Fibroblast of skin of right biceps (primary cell): ENCODE data around the gene DOCK10.

Source experiments
- DNase-seq: peaks from one replicate; pipeline ENCODE4 v3.0.0-alpha.2; 2013

DOCK10 gene

DNA sequence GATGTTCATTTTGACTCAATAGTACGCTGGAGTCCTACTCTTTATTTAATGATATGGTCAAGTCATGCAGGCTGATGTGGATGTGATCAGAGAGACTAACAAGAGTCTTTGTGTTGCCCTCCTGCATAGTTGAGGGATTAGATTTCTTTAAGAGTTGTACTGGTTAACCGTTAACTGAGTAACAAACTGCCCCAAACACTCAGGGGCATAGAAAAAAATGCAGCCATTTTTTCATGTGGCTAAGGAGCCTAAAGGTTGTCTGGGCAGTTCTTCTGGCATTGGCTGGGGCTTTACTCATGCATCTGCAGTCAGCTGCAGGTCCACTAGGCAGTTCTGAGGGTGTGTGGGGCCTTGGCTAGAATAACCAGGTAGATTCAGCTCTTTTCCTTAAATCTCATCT lies 32.5 kb downstream of the DOCK10 start:
- DNase-seq: no peak

DNA sequence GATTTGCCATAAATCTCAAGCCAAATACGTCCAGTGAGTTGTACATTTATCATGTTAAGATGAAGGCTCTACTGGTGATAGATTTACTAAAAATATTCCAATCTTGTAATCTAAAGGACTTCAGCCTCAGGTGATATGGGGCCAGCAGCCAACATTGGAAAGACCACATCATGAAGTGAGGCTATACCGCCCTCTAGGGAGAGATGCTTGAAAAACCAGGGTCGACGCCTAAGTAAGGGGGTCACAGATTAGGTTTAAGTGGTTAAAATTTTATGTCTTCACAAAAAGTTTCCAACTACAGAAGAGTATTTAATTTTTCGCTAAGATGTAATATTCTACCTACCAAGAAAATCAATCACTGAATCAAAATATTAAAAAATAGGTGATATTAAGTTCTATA lies 33.3 kb downstream of the DOCK10 start:
- no peak for DNase-seq

- no peak for DNase-seq
Observed at GRCh38 chr2:225008179-225008856, 34.0 kb downstream of the DOCK10 start.

DNA sequence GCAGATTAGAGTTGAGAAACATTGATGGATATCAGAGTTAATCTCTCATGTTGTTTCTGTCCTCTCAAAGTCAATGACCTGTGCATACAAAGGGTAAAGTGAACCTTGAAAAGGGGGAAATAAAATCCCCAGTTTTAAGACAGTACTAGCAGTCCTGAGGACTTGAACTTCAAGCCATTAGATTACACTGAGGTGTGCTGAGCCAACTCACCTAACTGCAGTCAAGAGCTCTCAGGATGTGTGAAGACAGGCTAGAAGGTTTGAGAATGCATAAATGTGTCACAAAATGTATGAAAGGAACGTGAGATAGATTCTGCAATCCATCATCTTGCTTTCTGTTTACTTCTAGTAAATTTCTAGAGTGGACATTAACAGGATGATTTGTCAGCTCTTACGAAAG lies 35.5 kb downstream of the DOCK10 start:
- no peak for DNase-seq

- peak; percentile 77 for DNase-seq
Observed at GRCh38 chr2:225004597-225004996, 37.7 kb downstream of the DOCK10 start.

- DNase-seq: no peak
Observed at GRCh38 chr2:225002656-225003045, 39.6 kb downstream of the DOCK10 start.

DNA sequence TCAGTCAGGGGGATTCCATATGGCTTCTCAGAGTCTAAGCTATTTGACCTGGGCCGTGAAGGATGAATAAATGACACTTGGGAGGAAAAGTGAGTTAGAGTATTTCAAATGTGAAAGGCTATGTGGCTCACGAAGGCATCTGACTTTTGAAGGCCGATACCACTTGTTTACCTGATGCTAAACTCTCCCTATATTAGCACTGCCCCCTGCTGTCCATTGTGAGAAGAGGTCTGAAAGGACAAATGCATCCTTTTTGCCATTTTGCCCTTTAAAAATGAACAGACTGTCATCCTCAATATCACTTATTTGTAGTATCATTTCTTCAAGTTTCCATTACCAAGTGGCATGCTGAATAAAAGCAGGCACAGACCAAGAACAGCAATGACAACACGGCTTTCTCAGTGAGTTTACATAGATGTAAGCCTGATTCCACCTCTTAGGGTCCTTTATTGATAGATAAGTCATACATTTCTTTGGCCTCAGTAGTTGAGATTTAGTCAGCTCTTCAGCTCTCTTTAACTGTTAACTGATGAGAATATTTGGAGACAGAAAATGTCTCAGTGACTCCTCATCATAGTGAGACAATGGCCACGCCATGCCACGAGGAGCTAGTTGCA lies 40.1 kb downstream of the DOCK10 start:
- DNase-seq: peak; percentile 69

DNA sequence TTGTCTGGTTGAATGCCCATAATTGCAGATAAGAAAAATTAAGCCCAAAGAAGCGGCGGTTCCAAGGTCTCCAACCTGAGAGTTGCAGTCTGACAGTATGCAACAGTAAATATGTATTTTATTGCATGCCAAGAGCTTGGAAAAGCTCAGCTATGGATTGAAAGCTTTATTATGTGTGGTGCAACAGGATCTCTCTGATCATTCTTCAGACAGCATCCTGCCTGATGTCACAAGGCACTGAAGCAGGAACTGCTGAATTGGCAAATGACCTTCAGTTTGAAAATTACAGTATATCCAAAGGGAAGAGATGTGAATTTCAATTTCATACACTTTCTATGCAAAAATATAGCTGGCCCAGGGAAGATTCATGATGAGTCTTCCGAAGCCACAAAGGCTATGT lies 42.5 kb downstream of the DOCK10 start:
- no peak for DNase-seq

DNA sequence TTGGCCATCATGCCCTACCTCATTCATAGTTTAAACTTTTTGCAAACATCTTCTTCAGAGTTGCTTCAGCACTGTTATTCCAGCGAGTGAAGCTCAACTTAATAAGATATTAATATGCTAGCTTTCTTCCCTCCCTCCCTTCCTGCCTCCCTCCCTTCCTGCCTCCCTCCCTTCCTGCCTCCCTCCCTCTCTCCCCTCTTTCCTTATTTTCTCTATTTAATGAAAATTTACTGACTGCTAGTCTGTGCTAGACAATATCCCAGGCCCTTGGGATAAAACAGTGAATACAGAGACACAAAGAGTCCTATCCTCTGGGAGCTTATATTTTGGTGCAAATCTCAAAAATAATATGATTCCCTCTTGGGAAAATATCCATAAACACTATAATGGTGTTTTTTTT lies 42.9 kb downstream of the DOCK10 start:
- no peak for DNase-seq

DNA sequence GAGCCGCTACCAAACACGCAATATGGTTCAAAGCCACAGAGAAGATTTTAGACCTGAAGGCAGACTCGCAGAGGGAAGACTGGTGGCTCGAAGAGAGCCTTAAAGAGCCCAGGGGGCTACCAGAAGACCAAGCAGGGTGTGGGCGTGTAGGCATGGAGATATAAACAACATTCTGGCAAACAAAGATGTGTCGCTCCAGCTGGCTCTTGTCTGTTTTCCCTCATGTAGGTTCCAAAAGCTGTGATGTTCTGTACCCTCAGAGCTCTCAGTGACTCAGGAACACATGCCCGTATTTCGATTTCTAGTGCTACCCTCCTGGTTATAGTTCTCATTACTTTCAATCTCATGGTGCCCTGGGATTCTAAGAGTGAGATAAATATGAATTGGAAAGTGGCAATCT lies 44.5 kb downstream of the DOCK10 start:
- peak; percentile 17 for DNase-seq

- DNase-seq: no peak
Observed at GRCh38 chr2:224995419-224995818, 46.8 kb downstream of the DOCK10 start.

GRCh38 chr2:224994242-224994823 lies 47.9 kb downstream of the DOCK10 start:
- no peak for DNase-seq

GRCh38 chr2:224990710-224991109 lies 51.6 kb downstream of the DOCK10 start:
- DNase-seq: no peak

DNA sequence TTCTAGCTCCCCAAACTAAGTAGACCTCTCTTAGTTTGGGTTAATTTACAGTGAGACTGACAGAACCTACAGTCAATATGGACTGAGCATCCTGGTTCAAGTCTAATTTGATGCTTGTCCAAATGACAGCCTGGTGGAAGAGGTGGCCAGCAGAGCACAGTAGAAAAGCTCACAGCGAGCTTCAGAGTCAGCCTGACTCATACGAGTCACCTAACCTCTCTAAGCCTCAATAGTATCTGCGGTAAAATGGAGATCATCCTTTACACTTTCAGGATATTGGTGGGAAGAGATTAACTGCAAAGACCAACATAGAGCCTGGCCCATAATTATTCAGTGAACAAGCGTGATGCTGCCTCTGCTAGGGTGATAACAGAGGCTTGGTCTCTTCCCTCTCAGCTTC lies 54.5 kb downstream of the DOCK10 start:
- peak; percentile 55 for DNase-seq

DNA sequence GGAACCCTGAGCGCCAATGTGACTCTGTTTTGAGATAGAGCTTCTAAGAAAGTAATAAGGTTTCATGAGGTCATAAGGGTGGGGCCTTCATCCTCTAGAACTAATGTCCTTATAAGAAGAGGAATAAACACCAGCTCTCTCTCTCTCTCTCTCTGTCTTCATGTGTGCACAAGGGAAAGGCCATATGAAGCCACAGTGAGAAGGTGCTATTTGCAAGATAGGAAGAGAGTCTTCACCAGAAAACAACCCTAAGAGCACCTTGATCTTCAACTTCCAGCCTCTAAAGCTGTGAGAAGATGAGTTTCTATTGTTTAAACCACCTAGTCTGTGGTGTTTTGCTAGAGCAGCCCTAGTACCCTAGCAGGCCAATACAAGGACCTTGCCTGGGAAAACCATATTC lies 55.8 kb downstream of the DOCK10 start:
- no peak for DNase-seq

- DNase-seq: no peak
Observed at GRCh38 chr2:224984637-224985036, 57.6 kb downstream of the DOCK10 start.

DNA sequence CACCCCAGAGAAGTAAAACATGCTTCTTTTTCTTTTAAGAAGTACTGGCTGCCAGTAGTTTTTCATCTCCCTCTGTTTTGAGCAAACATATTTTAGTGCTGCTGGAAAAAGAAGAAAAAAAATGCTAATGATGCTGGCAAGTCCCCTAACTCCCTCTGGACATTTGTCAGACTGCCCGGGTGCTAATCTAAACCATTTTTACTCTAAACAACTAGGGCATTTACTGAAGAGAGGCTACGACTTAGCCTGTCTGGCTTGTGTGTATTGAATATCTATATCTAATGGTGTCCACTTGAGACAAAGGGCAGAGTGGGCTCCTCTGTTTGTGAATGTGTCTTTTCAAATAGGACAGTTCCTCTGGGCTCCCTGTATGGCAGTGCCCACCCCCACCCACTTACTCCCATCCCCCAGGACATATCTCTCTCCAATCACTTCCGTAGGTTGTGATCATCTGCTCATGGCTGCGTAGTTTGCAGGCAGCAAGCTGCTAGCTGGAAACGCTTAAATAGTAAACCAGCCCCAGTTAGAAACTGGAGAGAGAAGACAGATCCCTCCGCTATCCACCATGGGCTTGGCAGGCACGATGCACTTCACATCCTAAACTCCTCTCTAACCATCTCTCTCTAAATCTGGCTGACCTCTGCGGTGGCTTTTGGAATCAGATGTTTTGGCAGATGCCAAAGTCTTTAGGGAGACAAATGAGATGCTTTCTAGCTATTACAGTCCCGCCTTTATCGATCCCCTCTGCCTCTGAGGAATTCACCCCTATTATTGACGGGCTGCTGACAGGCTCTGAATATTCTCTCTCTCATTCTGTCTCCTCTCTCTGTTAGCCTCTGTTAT lies 58.3 kb downstream of the DOCK10 start:
- DNase-seq: peak; percentile 53

DNA sequence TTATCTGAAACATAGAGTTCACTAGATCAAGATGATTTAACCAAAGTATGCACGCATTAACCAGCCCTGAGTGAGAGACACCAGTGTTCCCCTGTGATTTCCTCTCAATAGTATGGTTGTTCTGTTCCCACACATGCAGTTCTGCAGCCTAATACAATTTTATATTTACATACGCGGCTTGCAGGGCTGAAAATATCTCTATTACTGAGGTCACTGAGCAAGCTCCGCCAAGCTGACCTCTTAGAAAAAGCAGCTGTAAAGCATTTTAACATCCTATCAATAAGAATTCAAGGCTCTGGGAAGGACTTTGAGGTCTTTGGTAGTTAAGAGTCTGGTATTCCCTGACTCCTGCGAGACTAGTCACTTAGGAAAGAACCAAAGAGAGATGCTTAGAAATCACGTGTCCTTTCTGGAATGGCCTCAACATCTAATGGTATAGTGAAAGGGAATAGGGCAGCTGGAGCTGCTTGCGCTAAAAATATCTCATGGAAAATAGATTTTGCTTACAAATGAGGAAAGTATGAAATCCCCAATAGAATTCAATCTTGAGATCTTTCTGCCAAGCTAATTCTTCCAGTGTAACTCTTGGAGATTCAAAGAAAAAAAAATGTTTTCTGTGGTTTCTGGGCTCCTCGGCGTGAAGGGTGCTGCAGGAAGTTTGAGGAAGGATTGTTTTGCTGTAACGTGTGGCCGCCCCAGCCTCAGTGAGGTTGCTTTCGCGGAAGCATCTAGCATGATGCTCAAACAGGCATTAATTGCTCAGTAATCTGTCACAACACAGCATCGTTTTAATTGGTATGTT lies 59.2 kb downstream of the DOCK10 start:
- peak; percentile 92 for DNase-seq

- DNase-seq: no peak
Observed at GRCh38 chr2:224982226-224982625, 60.0 kb downstream of the DOCK10 start.

DNA sequence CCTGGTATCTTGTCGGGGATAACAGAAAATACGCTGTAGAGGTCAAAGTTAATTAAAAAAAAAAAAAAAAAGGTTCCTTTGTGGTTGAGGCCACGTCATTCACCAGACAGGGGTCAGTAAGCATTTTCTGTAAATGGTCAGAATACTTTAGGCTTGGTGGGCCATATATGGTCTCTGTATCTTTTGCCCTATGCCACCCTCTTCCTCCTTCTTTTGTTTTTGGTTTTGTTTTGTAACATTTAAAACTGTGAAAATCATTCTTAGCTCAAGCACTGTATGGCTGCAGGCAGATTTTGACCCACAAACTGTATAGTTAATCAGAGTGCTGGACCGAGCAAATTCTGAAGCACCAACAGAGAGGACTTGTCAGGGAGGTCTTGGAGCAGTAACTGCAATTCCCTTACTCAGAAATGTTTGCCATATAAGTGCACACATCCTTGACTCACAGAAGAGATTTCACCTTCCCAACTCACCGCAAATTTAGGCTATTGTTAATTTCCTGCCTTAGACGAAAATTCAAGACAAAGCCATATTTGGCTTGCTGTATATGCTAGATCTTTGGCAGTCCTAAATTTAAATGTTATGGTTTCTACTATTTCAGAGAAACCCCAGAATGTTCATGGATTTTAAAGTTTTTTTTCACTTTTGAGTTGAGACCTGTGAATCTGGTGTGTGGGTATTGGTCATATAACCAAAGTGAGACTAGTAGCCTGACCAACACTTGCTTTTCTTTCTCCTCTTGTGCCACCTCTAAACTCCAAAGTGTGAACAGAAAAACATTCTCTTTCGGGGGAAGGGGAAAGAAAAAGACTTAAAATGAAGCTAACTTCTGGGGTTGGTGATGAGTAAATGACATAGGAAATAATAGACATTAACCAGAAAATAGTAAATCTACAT lies 65.4 kb downstream of the DOCK10 start:
- no peak for DNase-seq

- no peak for DNase-seq
Observed at GRCh38 chr2:224975761-224976160, 66.5 kb downstream of the DOCK10 start.
